Adrenal gland (tissue), 12 donors: ENCODE results near the gene SBF2. TPM values are rescaled to one million over a fixed set of nuclear protein-coding genes. Genes with fewer than 3 reads are reported as not detected.
A peak's percentile ranks its signal among the peaks of the same experiment; 100 is the strongest.

Source experiments
- DNase-seq, 7 donors: peaks; one replicate each; pipeline ENCODE4 v3.0.0-alpha.2; 2019 to 2020
- H3K27ac ChIP-seq, 5 donors: fragments of 200-600 bp; sonication (generic) in 4 of 5; 1 replicate in 3 of 5; 2 replicates in 2 of 5; pipeline versions ENCODE4 v1.5.1 to v1.8.0; 2016 to 2020; ENCODE audit warnings: mild to moderate bottlenecking in 1 of 5
- H3K27me3 ChIP-seq: fragments of 200-600 bp; 2 replicates; pipeline ENCODE4 v1.8.0; 2021
- H3K36me3 ChIP-seq, 2 donors: fragments of 200-600 bp; replicated peaks in 1 of 2; 1 replicate in 1 of 2; 2 replicates in 1 of 2; pipeline versions ENCODE4 v1.5.1 to v1.8.0; 2018 to 2022
- H3K4me1 ChIP-seq, 2 donors: fragments of 200-600 bp; replicated peaks in 1 of 2; 1 replicate in 1 of 2; 2 replicates in 1 of 2; pipeline versions ENCODE4 v1.5.1 to v1.8.0; 2018 to 2021
- H3K4me3 ChIP-seq, 4 donors: fragments of 200-600 bp; sonication (generic) in 3 of 4; one replicate each; pipeline ENCODE4 v1.5.1; 2016 to 2018
- H3K9me3 ChIP-seq, 3 donors: fragments of 200-600 bp; sonication (generic) in 1 of 3; replicated peaks in 1 of 3; 1 replicate in 2 of 3; 2 replicates in 1 of 3; pipeline versions ENCODE4 v1.5.1 to v1.8.0; 2016 to 2021
- POLR2A ChIP-seq, 2 donors: fragments of 450-650 bp; IDR thresholded peaks; one replicate each; pipeline ENCODE4 v1.6.1; 2017; ENCODE audit warnings: antibody characterized with exemption in 2 of 2, mild to moderate bottlenecking in 2 of 2, moderate library complexity in 1 of 2
- WGBS, 4 donors: extraction: QIAGEN DNeasy Blood & Tissue Kit in 2 of 4; methylation state at CpG; one replicate each; pipeline versions ENCODE4 v1.1.5 to v1.1.7; 2013 to 2017; 5-methylcytosine and 5-hydroxymethylcytosine counted together
- intact Hi-C, 2 donors: fragments of 100-400 bp; cut with DNase I; formaldehyde crosslinking; loops; one replicate each; pipeline versions ENCODE4 v1.14.1 to v1.15.0; 2022 to 2023
- polyA plus RNA-seq, 3 donors: library from polyadenylated mRNA; stranded (reverse); fragments of 200-250 nt in 2 of 3; fragments of 350-450 nt in 1 of 3; fragmentation: Illumina TruSeq in 1 of 3; extraction: RNeasy Lipid Tissue Mini Kit (QIAGEN cat#74804) in 1 of 3; gene quantifications; one replicate each; pipeline ENCODE4 v1.2.3, GENCODE V29; 2013 to 2014
- total RNA-seq, 9 donors: library from RNA; depleted of rRNA in 4 of 9; stranded (reverse); fragments of >200 nt in 4 of 9; fragments of 120-200 nt in 1 of 9; fragmentation: NEBNext Ultra II Directional in 1 of 9; extraction: Animal tissue kit (Norgen Biotek cat#: 25700) in 1 of 9; gene quantifications; one replicate each; pipeline versions ENCODE4 v1.1.0 to v1.2.4, GENCODE V29; 2013 to 2023
- TF ChIP-seq, protein P1 (sequence below), 6 experiments: fragments of 450-650 bp in 4 of 6; fragments of 200-600 bp in 2 of 6; sonication (generic) in 1 of 6; IDR thresholded peaks; 1 replicate in 5 of 6; 2 replicates in 1 of 6; pipeline versions ENCODE4 v1.5.1 to v1.8.0; 2016 to 2021; ENCODE audit warnings: antibody characterized with exemption in 6 of 6, mild to moderate bottlenecking in 2 of 6, moderate library complexity in 1 of 6
- donor health status: healthy with polysubstance abuse.
- donor health status: Bipolar disorder and iron deficiency.
- donor health status: DM: yes; HTN: yes; CAD: no.
- donor health status: DM: no; HTN: no; CAD: no.
- donor health status: DM: no; HTN: no; CAD: no.
- donor health status: DM: yes; HTN: yes; CAD: no.

The SBF2 gene
- total and polyA plus RNA-seq, 12 donors: 12.5 to 66.7 (median 38.0) TPM

DNA sequence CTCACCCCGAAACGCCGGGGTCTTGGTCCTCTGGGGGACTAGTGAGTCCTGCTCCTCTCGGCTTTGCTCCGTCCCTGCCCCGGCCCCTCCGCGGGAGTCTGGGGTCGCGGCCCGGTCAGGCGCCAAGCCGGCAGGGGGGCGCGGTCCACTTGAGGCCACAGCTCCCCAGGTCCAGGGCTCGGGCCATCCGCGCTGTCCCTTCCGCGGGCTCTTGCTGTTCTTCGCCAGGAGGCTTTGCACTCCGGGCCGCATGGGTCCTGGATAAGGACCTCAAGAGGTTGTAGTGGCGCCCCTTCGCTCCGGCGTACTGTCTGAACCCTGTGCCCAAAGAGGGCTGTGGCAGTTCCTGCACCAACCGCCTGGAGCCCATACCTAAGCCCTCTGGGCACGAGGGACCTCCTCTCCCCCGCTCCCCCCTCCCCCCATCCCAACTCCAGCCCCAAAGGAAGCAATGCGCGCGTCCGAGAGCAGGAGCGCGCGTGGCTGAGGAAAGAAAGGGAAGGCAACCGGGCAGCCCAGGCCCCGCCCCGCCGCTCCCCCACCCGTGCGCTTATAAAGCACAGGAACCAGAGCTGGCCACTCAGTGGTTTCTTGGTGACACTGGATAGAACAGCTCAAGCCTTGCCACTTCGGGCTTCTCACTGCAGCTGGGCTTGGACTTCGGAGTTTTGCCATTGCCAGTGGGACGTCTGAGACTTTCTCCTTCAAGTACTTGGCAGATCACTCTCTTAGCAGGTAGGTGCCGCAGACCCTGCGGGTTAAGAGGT is 10.7 kb upstream of the SBF2 start, which contains the start of gene ADM:
Gene ADM, plus strand, starts transcription at position 579 of the 767 bp plus-strand sequence. CDS start 628 bp downstream, outside the sequence.
- peak within 1 kb of the TSS in 4 of 5 donors; percentile 10 to 94 (median 77) for H3K27ac ChIP-seq
- no peaks in the 10 kb centered on the region for H3K27me3 ChIP-seq
- no peaks in the 10 kb centered on the region for H3K9me3 ChIP-seq
- H3K36me3 ChIP-seq: no peaks in the 10 kb centered on the region
- peaks cover 17 to 39% of the 10 kb centered on the region in 2 donors for H3K4me1 ChIP-seq
- TF ChIP-seq, protein P1, sequence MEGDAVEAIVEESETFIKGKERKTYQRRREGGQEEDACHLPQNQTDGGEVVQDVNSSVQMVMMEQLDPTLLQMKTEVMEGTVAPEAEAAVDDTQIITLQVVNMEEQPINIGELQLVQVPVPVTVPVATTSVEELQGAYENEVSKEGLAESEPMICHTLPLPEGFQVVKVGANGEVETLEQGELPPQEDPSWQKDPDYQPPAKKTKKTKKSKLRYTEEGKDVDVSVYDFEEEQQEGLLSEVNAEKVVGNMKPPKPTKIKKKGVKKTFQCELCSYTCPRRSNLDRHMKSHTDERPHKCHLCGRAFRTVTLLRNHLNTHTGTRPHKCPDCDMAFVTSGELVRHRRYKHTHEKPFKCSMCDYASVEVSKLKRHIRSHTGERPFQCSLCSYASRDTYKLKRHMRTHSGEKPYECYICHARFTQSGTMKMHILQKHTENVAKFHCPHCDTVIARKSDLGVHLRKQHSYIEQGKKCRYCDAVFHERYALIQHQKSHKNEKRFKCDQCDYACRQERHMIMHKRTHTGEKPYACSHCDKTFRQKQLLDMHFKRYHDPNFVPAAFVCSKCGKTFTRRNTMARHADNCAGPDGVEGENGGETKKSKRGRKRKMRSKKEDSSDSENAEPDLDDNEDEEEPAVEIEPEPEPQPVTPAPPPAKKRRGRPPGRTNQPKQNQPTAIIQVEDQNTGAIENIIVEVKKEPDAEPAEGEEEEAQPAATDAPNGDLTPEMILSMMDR (IDR thresholded peaks at IDR 0.05): peak; percentile 40 to 62 (median 52)
- TF ChIP-seq POLR2A (IDR thresholded peaks at IDR 0.05): peak; percentile 89 to 93
- intact Hi-C loops: loop anchor here (2.0 to 10.0 kb wide), 4 partner anchors 92 to 550 kb away; no protein-coding TSS in a partner anchor
- peak; percentile 82 to 96 (median 87) for DNase-seq
- H3K4me3 ChIP-seq: peak within 1 kb of the TSS in 3 of 4 donors; percentile 22 to 67 (median 44)
- WGBS, 4 donors: 4 to 13% (median 6%) methylated on average over 30 to 48 of the region's 48 CpGs

DNA sequence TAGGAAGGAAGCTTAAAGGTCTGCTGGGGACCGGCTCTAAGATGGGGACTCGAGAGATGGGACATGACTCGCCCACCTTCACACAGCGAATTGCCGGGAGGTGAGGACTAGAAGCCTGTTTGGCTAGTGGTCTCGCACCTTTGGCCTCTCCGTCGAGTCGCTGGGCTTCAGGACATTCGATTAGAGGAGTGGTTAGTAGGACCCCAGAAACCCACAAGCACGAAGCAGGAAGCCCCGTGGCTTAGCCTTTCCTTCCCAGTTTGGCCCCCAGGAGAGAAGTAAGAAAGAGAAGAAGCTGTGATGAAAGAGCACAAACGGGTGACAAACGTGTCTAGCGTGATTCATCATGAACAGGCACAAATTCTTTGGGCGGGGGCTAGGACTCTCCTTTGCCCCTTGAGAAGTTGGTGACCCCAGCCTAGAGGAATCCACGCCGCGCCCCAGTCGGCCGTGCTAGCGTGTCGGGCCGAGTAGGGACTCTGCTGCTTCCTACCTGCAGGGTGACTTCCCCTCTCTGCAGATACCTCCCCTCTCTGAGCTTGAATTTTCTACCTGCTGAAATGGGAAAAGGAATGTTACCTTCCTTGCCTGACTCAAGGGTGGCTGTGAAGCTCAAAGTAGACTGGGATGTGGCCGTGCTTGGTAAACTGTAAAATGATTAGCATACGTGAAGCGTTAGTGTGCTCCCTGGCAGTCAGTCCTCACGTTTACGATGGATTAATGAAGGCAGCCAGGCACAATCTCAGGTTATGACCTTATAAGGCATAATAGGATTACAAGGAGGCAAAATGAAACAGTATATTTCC is 9.7 kb upstream of the SBF2 start:
- H3K4me1 ChIP-seq: peaks cover 13 to 30% of the 10 kb centered on the region in 2 donors
- no peaks in the 10 kb centered on the region for H3K27me3 ChIP-seq
- WGBS, 4 donors: 29 to 42% (median 35%) methylated on average over 28 to 29 of the region's 29 CpGs
- no peaks in the 10 kb centered on the region for H3K36me3 ChIP-seq
- peak overlapping the region in 4 of 5 donors; percentile 79 to 94 (median 90) for H3K27ac ChIP-seq
- peak in 3 of 7 donors; percentile 38 to 69 (median 45) for DNase-seq
- intact Hi-C loops: loop anchor here in 1 of 2 donors (2.0 to 10.0 kb wide), 2 partner anchors 97 to 549 kb away; no protein-coding TSS in a partner anchor
- peak overlapping the region; percentile 58 to 83 (median 72) for H3K4me3 ChIP-seq
- H3K9me3 ChIP-seq: no peaks in the 10 kb centered on the region
- TF ChIP-seq, protein P1 (IDR thresholded peaks at IDR 0.05): no peak
- TF ChIP-seq POLR2A (IDR thresholded peaks at IDR 0.05): no peak

DNA sequence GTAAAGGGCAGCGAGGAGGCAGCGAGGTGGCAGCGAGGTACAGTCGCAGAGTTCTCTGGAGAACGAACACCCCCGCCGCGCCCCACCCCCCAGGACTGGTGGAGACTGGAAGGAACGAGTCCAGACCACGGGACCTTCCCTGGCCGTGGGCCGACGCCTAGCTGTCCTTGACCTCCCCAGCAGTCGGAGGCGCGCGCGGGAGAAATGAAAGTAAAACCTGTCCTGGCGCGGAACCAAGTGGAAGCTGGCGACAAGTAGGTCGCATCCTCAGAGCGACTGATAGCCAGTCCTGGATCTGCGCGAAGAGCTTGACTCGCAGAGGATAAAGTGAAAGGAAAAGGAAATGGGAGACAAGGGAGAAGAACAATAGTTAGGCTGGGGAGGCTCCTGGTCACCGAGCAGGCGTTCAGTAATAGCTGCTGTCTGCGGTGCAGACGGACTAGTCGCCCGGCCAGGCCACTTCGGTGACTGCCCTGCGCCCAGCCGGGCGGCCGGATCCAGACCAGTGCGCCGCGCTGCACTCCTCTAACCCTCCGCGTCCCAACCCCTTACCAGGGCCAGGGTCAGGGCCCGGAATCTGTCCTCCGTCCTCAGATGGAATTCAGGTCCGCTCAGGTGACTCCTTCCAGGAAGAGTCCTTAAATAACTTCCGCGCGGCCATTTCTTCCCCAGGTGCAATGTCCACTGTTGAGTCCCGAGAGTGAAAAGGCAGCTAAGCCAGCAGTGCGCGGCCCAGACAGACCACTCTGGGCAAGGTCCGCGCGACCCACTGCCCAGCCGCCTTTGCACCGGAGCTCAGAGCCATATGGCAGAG is 8.9 kb upstream of the SBF2 start:
- intact Hi-C loops: loop anchor here in 1 of 2 donors (10.0 kb wide), 1 partner anchor 548 kb away; no protein-coding TSS in a partner anchor
- H3K9me3 ChIP-seq: no peaks in the 10 kb centered on the region
- peak overlapping the region; percentile 58 to 83 (median 72) for H3K4me3 ChIP-seq
- no peaks in the 10 kb centered on the region for H3K36me3 ChIP-seq
- peak in 1 of 2 donors; percentile 69 for TF ChIP-seq POLR2A (IDR thresholded peaks at IDR 0.05)
- TF ChIP-seq, protein P1 (IDR thresholded peaks at IDR 0.05): no peak
- peaks cover 6 to 23% of the 10 kb centered on the region in 2 donors for H3K4me1 ChIP-seq
- 2 to 10% (median 3%) methylated on average over 28 to 56 of the region's 56 CpGs for WGBS, 4 donors
- peak overlapping the region; percentile 60 to 94 (median 89) for H3K27ac ChIP-seq
- no peaks in the 10 kb centered on the region for H3K27me3 ChIP-seq
- DNase-seq: peak; percentile 91 to 96 (median 91)
